GM23338 (cell line): ENCODE measurements around the gene ETHE1. TPM values are rescaled to one million over a fixed set of nuclear protein-coding genes. Genes with fewer than 3 reads are reported as not detected.

ENCODE experiments used
- ATAC-seq: fragments of 200-7000 bp; cut with Tn5 transposase; 3 replicates; pipeline ENCODE4 v1.9.1; 2020
- DNase-seq: peaks from one replicate; pipeline ENCODE4 v3.0.0-alpha.2; 2015; ENCODE audit warnings: low spot score
- H2AFZ ChIP-seq: fragments of 200-600 bp; sonication (generic); 2 replicates; pipeline ENCODE4 v1.8.0; 2016; ENCODE audit warnings: antibody characterized with exemption, mild to moderate bottlenecking, moderate library complexity
- H3F3A ChIP-seq: fragments of 200-600 bp; sonication (generic); replicated peaks from 2 replicates; pipeline ENCODE4 v1.8.0; 2017; ENCODE audit warnings: antibody characterized with exemption, mixed run types, low read depth
- H3K27ac ChIP-seq: fragments of 200-600 bp; sonication (generic); 2 replicates; pipeline ENCODE4 v1.6.1; 2016; ENCODE audit warnings: low read depth
- H3K27me3 ChIP-seq: fragments of 200-600 bp; sonication (generic); 2 replicates; pipeline ENCODE4 v1.8.0; 2016; ENCODE audit warnings: mild to moderate bottlenecking, mixed run types, moderate library complexity; ENCODE audit not compliant: insufficient read depth
- H3K36me3 ChIP-seq: fragments of 200-600 bp; sonication (generic); 2 replicates; pipeline ENCODE4 v1.8.0; 2016; ENCODE audit warnings: mild to moderate bottlenecking; ENCODE audit not compliant: insufficient read depth
- H3K4me1 ChIP-seq: fragments of 200-600 bp; sonication (generic); 2 replicates; pipeline ENCODE4 v1.8.0; 2016; ENCODE audit warnings: mild to moderate bottlenecking, moderate library complexity; ENCODE audit not compliant: insufficient read depth
- H3K4me2 ChIP-seq: fragments of 200-600 bp; sonication (generic); 2 replicates; pipeline ENCODE4 v1.7.1; 2017; ENCODE audit warnings: mixed run types
- H3K4me3 ChIP-seq: fragments of 200-600 bp; sonication (generic); 2 replicates; pipeline ENCODE4 v1.6.1; 2016; ENCODE audit warnings: mixed run types
- H3K79me2 ChIP-seq: fragments of 200-600 bp; sonication (generic); replicated peaks from 2 replicates; pipeline ENCODE4 v1.8.0; 2017; ENCODE audit warnings: mild to moderate bottlenecking; ENCODE audit not compliant: insufficient read depth
- H3K9me2 ChIP-seq: fragments of 200-600 bp; sonication (generic); 2 replicates; pipeline ENCODE4 v1.8.0; 2017; ENCODE audit not compliant: insufficient read depth
- H4K20me1 ChIP-seq: fragments of 200-600 bp; sonication (generic); replicated peaks from 2 replicates; pipeline ENCODE4 v1.8.0; 2017; ENCODE audit warnings: mild to moderate bottlenecking; ENCODE audit not compliant: insufficient read depth
- H3K27ac Mint-ChIP-seq: 2 replicates; pipeline ENCODE4 v1.8.0; 2020; ENCODE audit warnings: inconsistent platforms, mild to moderate bottlenecking, moderate library complexity, mixed read lengths
- H3K27me3 Mint-ChIP-seq: 3 replicates; pipeline ENCODE4 v1.8.0; 2022; ENCODE audit warnings: low read depth, mild to moderate bottlenecking, moderate library complexity, mixed read lengths, inconsistent platforms; ENCODE audit not compliant: insufficient read depth, poor library complexity
- H3K36me3 Mint-ChIP-seq: 3 replicates; pipeline ENCODE4 v1.8.0; 2021; ENCODE audit warnings: low read depth, mild to moderate bottlenecking, inconsistent platforms, moderate library complexity, mixed read lengths
- H3K4me1 Mint-ChIP-seq: 3 replicates; pipeline ENCODE4 v1.8.0; 2020; ENCODE audit warnings: mild to moderate bottlenecking, inconsistent platforms, mixed read lengths
- H3K4me3 Mint-ChIP-seq: 3 replicates; pipeline ENCODE4 v1.8.0; 2021; ENCODE audit warnings: moderate library complexity, mild to moderate bottlenecking, inconsistent platforms, mixed read lengths
- H3K9me3 Mint-ChIP-seq: 3 replicates; pipeline ENCODE4 v1.8.0; 2020; ENCODE audit warnings: moderate library complexity, mild to moderate bottlenecking, inconsistent platforms, mixed read lengths
- CREB1 ChIP-seq: fragments of 250-450 bp; sonication (Bioruptor Pico); IDR thresholded peaks from 2 replicates; pipeline ENCODE4 v1.5.0; 2020; ENCODE audit warnings: low read depth, mild to moderate bottlenecking, moderate library complexity
- CTCF ChIP-seq, 2 experiments: fragments of 200-600 bp in 1 of 2; sonication (generic) in 1 of 2; conservative IDR thresholded peaks; 2 replicates each; pipeline versions ENCODE4 v1.5.1 to v1.6.1; 2016 to 2017; ENCODE audit warnings: antibody characterized with exemption in 2 of 2, low read depth in 2 of 2, mild to moderate bottlenecking in 2 of 2, moderate library complexity in 1 of 2
- EZH2 ChIP-seq: fragments of 200-600 bp; sonication (generic); IDR thresholded peaks from one replicate; pipeline ENCODE4 v1.8.0; 2017; ENCODE audit warnings: antibody characterized with exemption, mild to moderate bottlenecking, low read depth; ENCODE audit not compliant: unreplicated experiment
- EZH2phosphoT487 ChIP-seq: fragments of 200-600 bp; sonication (generic); IDR thresholded peaks from one replicate; pipeline ENCODE4 v1.8.1; 2018; ENCODE audit warnings: antibody characterized with exemption; ENCODE audit not compliant: unreplicated experiment
- JUNB ChIP-seq: IDR thresholded peaks from one replicate; pipeline ENCODE4 v1.6.1; 2016; ENCODE audit warnings: antibody characterized with exemption; ENCODE audit not compliant: unreplicated experiment
- NANOG ChIP-seq: IDR thresholded peaks from 2 replicates; pipeline ENCODE4 v1.6.1; 2016; ENCODE audit warnings: antibody characterized with exemption, borderline replicate concordance
- POLR2AphosphoS5 ChIP-seq: IDR thresholded peaks from 2 replicates; pipeline ENCODE4 v1.6.1; 2016; ENCODE audit warnings: antibody characterized with exemption, low read depth
- STAT1 ChIP-seq: IDR thresholded peaks from one replicate; pipeline ENCODE4 v1.6.1; 2016; ENCODE audit warnings: antibody characterized with exemption; ENCODE audit not compliant: unreplicated experiment
- ZNF114 ChIP-seq: fragments of 250-450 bp; sonication (Bioruptor Pico); IDR thresholded peaks from 2 replicates; pipeline ENCODE4 v1.5.0; 2020; ENCODE audit warnings: mild to moderate bottlenecking, moderate library complexity
- ZNF331 ChIP-seq: fragments of 250-450 bp; sonication (Bioruptor Pico); IDR thresholded peaks from 2 replicates; pipeline ENCODE4 v1.5.0; 2020; ENCODE audit warnings: low read depth, mild to moderate bottlenecking, moderate library complexity
- ZNF462 ChIP-seq: fragments of 250-450 bp; sonication (Bioruptor Pico); IDR thresholded peaks from 2 replicates; pipeline ENCODE4 v1.5.0; 2020; ENCODE audit warnings: mild to moderate bottlenecking, moderate library complexity
- polyA plus RNA-seq: library from polyadenylated mRNA; unstranded; fragments of >200 nt; fragmentation: Nextera tagmentation; extraction: Ambion mirVana; gene quantifications from 2 replicates; pipeline ENCODE4 v1.2.1, GENCODE V29; 2016
- total RNA-seq: library from RNA; depleted of rRNA; stranded (reverse); fragments of >200 nt; shearing (Covaris generic); gene quantifications from 2 replicates; pipeline ENCODE4 v1.2.3, GENCODE V29; 2014
- TF ChIP-seq, protein P1 (sequence below): IDR thresholded peaks from 2 replicates; pipeline ENCODE4 v1.6.1; 2016; ENCODE audit warnings: antibody characterized with exemption
- TF ChIP-seq, protein P2 (sequence below): IDR thresholded peaks from one replicate; pipeline ENCODE4 v1.6.1; 2018; ENCODE audit warnings: antibody characterized with exemption; ENCODE audit not compliant: unreplicated experiment

The ETHE1 gene
- total and polyA plus RNA-seq, 2 experiments from 2014 or later: 11.1 to 25.5 TPM

- ATAC-seq (no peak), DNase-seq (no peak)
- no peak overlapping the region for H3K4me2 ChIP-seq
- no peaks in the 10 kb centered on the region for H3K79me2 ChIP-seq
- H3K27ac ChIP-seq: no peak overlapping the region
- H3K4me1 ChIP-seq: no peaks in the 10 kb centered on the region
- no peak overlapping the region for H3K4me3 ChIP-seq
- TF ChIP-seq, protein P1, sequence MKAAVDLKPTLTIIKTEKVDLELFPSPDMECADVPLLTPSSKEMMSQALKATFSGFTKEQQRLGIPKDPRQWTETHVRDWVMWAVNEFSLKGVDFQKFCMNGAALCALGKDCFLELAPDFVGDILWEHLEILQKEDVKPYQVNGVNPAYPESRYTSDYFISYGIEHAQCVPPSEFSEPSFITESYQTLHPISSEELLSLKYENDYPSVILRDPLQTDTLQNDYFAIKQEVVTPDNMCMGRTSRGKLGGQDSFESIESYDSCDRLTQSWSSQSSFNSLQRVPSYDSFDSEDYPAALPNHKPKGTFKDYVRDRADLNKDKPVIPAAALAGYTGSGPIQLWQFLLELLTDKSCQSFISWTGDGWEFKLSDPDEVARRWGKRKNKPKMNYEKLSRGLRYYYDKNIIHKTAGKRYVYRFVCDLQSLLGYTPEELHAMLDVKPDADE: no peak
- TF ChIP-seq CREB1 (CRISPR knock-in tag) (no peak), CTCF (conservative IDR thresholded peaks at IDR 0.05; ENCODE audit: low read depth in 2 of 2) (no peak), JUNB (no peak), ZNF462 (no peak), NANOG (no peak), EZH2phosphoT487 (no peak), POLR2AphosphoS5 (no peak), ZNF114 (CRISPR knock-in tag) (no peak), EZH2 (no peak), STAT1 (no peak), ZNF331 (CRISPR knock-in tag) (no peak)
- TF ChIP-seq, protein P2, sequence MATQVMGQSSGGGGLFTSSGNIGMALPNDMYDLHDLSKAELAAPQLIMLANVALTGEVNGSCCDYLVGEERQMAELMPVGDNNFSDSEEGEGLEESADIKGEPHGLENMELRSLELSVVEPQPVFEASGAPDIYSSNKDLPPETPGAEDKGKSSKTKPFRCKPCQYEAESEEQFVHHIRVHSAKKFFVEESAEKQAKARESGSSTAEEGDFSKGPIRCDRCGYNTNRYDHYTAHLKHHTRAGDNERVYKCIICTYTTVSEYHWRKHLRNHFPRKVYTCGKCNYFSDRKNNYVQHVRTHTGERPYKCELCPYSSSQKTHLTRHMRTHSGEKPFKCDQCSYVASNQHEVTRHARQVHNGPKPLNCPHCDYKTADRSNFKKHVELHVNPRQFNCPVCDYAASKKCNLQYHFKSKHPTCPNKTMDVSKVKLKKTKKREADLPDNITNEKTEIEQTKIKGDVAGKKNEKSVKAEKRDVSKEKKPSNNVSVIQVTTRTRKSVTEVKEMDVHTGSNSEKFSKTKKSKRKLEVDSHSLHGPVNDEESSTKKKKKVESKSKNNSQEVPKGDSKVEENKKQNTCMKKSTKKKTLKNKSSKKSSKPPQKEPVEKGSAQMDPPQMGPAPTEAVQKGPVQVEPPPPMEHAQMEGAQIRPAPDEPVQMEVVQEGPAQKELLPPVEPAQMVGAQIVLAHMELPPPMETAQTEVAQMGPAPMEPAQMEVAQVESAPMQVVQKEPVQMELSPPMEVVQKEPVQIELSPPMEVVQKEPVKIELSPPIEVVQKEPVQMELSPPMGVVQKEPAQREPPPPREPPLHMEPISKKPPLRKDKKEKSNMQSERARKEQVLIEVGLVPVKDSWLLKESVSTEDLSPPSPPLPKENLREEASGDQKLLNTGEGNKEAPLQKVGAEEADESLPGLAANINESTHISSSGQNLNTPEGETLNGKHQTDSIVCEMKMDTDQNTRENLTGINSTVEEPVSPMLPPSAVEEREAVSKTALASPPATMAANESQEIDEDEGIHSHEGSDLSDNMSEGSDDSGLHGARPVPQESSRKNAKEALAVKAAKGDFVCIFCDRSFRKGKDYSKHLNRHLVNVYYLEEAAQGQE: no peak
- H4K20me1 ChIP-seq: no peaks in the 10 kb centered on the region
- H3K9me3 Mint-ChIP-seq: no peaks in the 10 kb centered on the region; the same call in 2 of the 3 replicates
- H3K27ac Mint-ChIP-seq: no peak overlapping the region
- no peaks in the 10 kb centered on the region; the same call in 2 of the 3 replicates for H3K4me1 Mint-ChIP-seq
- H3K27me3 Mint-ChIP-seq: peaks cover 4% of the 10 kb centered on the region
- H3K4me3 Mint-ChIP-seq: no peak overlapping the region
- H3K27me3 ChIP-seq: no peaks in the 10 kb centered on the region
- H2AFZ ChIP-seq: no peak overlapping the region
- H3F3A ChIP-seq: no peaks in the 10 kb centered on the region
- H3K9me2 ChIP-seq: no peaks in the 10 kb centered on the region
- H3K36me3 ChIP-seq: no peaks in the 10 kb centered on the region; the same call in 1 of the 2 replicates
- H3K36me3 Mint-ChIP-seq: peaks cover 56% of the 10 kb centered on the region
Measured at GRCh38 chr19:43548706-43549105, 21.7 kb upstream of the ETHE1 start.
